Measurements from ENCODE around the gene LCMT1.
"Not testable (repeated sequence)": the region's sequence is repeated elsewhere in the genome, so short reads cannot be mapped to it uniquely, and the experiment has no call there.

Gene LCMT1

DNA sequence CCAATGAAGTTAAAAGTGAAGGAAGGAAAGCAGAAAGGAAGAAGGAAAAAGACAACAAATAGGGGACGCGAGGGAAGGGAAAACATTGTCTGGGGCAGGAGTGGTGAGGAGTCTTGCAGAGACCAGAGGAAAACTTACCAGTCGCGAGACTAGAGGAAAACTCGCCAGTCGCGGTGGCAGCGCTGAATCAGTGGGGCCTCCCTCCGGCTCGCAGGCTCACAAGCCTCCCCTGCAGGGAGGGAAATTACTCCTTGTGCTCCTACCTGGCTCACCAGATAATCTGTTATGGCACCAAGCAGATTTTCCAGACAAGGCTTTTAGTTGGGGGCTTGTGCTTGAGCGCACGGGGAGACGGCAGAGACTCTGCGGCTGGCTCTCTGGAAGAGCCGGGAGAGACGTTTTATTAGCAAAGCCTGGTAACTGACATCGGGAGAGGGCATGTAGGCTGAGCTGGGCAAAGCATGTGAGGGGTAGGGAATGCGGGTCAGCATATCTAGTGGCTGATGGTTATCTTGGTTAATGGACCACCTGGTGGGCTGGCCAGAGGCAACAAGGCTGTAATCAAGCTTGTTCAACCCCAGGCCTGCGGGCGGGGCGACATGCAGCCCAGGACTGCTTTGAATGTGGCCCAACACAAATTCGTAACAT, 37.1 kb downstream of the LCMT1 start:
- DNase-seq, result no peak

DNA sequence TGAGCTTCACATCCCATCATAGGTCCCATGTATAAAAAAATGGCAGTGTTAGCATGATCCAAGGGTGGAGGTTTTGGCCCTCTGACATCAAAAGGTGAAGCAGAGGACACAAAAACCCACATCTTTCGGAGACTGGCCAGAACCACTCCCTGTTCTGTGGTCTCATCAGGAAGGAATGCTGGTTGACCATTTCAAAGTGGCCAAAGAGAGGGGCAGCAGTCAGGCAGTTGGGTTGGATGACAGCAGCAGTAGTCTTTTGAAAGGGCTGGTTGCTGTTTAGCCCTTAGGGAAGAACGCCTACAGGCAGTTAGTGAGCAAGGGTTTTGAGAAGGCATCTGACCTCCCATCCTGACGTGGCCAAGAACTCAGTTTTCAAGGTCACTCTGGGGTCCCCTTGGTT, 40.5 kb downstream of the LCMT1 start:
- no peak for DNase-seq

DNA sequence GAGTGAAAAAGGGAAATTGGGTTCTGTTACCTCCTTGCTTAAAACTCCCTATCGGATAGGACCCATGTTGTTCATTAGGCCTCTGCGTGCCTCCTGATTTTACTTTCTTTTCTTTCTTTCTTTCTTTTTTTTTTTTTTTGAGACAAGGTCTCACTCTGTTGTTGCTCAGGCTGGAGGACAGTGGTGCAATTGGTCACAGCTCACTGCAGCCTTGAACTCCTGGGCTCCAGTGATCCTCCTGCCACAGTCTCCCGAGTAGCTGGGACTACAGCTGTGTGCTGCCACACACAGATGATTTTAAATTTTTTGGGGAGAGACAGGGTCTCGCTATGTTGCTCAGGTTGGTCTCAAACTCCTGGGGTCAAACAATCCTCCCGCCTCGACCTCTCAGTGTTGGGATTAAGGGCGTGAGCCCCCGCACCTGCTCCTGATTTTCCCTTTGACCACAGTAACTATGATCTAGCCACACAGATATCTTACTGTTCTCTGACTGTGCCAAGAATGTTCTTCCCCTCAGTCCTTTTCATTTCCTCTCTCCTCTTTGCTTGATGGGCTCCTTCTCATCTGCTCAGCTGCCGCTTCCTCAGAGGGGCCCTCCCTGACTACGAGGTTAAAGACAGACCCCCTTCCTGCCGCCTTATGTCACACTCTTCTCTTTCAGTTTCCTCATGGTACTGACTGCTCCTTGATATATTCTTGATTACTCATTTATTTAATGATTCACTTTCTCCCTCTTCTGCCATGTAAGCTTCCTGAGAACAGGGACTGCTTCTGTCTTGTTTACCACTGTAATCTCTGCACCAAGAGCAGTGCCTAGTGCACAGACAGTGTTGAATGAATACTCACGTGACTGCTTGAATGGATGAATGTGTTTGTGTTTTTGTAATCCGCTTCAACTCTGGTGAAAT, 44.3 kb downstream of the LCMT1 start:
- peak in 1 of 2 donors; percentile 5 for DNase-seq

DNA sequence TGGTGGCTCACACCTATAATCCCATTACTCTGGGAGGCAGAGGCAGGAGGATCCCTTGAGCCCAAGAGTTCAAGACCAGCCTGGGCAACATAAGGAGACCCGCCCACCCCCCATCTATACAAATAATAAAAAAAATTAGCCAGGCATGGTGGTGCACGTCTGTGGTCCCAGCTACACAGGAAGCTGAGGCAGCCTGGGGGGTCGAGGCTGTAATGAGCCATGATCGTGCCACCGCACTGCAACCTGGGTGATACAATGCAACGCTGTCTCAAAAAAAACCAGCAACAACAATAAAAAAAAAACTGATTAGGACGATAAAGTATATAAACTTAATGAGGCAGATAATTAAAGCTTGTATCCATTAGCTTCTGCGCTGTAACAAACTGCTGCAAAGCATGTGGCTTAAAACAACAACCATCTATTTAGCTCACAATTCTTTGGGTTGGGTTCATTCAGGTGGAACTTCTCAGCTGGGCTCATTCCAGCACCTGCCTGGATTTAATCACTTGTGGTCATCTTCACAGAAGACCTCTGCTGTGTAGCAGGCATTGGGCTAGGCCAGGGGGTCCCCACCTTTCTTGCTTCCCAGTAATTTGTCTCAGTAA, 45.8 kb downstream of the LCMT1 start:
- DNase-seq, result no peak

DNA sequence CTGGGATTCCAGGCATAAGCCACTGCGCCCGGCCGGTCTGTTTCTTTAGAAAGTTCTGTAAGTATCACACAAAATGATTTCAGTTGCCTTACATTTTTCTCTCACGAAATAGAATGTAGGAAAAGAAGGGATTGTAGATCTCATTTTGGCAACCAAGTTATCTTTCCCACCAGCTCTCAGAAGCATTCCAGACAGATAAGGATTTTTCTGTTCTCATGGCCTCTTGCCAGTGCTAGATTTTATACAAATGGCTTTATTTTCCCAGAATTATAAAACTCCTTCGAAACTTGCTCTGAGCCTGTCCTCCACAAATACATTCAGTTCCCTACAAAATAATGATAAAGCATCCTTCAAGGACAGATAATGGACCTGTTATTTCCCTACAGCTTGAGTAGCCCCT, 46.9 kb downstream of the LCMT1 start:
- DNase-seq, result no peak

DNA sequence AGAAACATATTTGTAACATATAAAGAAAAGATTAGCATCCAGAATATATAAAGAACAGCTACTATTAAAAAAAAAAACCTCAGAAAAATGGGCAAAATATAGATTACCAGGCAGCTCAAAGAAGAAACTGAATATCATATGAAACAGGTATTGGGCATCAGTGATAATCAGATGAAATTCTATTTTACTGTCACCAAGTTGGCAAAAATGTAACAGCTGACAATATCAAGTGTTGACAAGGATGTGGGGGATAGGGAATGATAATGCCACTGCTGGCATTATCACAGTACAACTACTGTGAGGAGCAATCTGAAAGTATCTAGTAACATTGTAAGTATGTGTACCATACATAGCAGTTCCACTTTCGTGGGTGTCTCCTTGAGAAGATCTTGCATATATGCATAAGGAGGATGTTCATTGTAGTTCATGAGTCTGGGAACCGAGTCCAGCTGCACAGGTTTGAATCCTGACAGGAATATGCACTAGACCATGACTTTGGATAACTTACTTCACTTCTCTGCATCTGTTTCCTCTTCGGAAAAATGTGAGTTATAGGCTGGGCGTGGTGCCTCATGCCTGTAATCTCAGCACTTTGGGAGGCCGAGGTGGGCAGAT, 50.3 kb downstream of the LCMT1 start:
- no peak for DNase-seq

DNA sequence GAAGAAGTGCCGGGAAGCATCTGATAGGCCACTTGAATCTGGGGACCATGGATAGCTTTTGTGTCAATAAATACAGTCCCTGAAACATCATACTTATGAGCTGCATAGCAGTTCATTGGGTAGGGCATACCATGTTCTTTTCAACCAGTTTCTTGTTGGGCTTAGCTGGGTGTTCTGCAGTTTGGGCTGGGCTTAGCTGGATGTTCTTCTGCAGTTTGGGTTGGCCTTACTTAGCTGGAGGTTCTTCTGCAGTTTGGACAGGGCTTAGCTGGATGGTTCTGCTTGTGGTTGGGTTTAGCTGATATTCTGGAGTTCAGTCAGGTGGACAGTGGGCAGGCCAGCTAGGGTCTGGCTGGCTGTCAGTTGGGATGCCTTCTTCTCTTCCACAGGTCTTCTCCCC, 52.1 kb downstream of the LCMT1 start:
- DNase-seq, result no peak

DNA sequence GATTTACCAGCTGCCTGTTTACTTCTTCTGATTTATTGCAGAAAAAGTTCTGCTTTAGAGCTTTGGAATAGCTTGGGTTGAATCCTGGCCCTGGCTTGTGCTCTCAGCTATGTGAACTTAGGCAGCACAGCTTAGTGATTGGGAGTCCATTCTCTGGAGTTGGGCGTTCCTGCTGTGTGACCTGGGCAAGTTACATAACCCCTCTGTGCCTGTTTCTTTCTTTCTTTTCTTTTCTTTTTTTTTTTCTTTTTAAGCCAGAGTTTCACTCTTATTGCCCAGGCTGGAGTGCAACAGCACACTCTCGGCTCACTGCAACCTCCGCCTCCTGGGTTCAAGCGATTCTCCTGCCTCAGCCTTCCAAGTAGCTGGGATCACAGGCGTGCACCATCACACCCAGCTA, 53.7 kb downstream of the LCMT1 start:
- DNase-seq, result no peak

DNA sequence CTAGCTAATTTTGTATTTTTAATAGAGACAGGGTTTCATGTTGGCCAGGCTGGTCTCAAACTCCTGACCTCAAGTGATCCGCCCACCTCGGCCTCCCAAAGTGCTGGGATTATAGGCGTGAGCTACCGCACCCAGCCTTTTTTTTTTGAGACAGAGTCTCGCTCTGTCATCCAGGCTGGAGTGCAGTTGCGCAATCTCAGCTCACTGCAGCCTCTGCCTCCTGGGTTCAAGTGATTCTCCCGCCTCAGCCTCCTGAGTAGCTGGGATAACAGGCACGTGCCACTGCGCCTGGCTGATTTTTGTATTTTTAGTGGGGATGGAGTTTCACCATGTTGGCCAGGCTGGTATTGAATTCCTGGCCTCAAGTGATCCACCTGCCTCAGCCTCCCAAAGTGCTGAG, 56.4 kb downstream of the LCMT1 start:
- DNase-seq, result not testable (repeated sequence)

DNA sequence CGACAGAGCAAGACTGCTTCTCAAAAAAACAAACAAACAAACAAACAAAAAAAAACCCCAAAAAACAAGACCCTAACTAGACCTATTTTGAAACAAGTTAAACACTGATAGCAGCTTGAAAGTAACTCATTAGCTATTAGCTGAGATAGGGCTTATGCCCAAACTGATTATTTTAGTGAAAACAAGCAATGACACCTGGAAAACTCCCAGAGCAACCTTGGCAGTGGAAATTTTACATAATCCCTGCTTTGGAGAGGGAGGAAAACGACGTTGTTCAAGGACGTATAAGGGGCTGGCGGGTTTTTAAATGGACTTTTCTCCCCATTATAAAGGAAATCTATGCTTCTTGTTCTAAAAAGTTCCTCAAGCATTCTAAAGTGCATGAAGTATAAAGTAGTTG, 59.8 kb downstream of the LCMT1 start:
- DNase-seq, result no peak

DNA sequence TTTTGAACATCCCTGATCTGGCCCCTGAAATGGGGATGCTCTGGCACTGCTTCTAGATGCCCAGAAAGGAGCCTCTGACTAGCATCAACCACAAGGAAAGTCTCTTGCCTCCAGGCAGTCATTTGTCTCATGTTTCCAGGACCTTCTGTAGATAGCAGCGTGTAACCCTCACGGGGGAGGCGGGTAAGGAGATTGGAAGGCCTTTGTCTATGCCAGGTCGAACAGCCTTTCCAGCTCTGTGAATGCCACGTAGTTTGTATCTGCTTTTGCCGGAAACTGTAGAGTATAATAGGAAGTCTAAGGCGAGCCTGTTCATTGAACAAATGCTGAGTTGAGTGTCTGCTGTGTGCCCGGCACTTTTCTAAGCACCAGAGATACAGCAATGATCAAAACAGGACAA, 61.3 kb downstream of the LCMT1 start:
- no peak for DNase-seq

DNA sequence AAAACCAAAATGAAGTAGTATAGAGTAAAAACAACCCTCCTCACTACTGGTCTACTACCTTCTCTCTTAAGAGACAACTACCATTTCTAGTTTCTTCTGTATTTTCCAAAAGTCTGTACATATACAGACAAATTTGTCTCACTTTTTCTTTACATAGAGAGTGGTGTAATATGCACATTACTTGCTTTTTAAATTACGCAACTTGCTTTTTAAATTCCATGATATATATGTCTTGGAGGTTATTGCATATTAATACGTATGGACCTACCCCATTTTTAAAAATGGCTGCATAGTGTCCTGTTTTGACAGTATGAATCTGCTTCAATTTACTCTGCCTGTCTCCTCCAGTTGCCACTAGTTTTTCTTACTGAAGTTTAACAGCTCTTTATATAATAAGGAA, 62.7 kb downstream of the LCMT1 start:
- no peak for DNase-seq

DNA sequence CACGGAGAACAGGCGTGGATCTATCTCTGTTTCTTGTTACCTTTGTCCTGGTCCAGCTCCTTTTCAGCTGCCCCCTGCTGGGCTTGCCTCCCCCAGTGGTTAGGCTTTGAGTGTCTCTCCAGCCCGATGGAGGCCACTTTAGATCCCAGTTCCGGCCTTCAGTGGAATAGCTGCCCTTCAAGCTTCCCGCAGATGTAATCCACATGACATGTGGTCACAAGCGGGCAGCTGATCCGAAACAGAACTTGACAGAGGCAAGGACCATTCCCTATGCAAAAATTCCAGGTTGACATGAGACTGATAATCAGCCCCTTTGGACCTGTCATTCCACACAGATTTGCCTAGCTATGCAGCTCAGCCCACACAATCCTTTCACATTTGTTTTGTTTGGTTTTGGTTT, 64.6 kb downstream of the LCMT1 start:
- DNase-seq, result no peak

DNA sequence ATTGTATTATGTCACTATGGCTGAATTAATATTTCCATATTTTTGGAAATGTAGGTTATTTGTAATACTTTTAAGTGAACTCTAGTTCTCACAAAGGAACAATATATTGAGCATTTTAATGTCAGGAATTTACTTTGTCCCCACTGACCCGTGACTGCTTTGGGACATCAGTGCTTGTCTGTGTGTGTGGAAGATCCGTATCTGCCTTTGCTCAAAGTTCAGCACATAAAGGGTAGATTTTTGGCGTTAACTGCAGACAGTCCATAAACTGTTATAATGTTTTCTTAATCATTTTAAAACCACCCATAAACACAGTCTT, 65.9 kb downstream of the LCMT1 start:
- no peak for DNase-seq

DNA sequence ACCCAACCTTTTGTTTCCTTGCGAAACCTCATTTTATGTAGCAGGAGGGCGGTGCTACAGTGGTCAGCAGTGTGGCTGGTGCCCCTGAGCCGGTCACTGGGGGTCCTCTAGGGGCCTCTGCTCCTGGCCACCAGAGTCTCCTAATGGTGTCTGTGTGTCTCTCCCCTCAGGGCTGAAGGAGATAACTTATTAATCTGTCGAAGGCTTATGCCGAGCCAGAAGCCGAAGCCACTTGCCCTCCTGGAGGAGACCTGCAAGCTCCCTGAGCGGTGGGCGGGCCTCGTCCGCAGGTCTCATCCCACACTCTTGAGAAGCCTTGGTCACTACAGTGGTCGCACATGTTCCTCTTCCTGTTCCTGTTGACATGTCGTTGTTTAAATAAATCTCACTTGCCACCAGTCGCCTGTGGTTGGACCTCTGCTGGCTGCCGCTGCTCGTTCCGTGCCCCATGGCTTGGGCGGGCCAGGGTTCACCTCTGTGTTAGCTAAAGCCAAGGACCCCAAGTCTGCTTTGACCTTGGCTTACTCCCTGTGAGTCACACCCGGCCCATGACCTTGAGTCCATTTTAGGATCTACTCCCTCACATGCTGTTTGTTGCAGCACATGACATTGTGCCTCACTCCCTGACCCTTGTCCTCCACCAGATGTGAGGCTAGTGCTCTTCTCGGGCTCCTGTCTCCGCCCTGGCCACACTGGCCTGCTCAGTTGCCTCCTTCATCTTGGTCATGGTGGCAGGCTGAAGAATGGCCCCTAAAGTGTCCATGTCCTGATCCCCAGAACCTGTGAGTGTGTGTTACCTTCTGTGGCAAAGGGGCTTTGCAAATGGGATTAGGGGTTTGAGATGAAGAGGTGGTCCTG, 66.5 kb downstream of the LCMT1 start:
- DNase-seq, result no peak

DNA sequence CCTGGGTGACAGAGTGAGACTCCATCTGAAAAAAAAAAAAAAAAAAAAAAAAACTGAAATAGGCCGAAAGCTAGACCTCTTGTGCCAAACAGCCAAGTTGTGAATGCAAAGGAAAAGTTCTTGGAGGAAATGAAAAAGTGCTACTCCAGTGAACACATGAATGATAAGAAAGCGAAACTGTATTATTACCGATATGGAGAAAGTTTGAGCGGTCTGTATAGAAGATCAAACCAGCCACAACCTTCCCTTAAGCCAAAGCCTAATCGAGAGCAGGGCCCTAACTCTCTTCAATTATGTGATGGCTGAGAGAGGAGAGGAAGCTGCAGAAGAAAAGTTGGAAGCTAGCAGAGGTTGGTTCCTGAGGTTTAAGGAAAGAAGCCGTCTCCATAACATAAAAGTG, 69.7 kb downstream of the LCMT1 start:
- not testable (repeated sequence) for DNase-seq

DNA sequence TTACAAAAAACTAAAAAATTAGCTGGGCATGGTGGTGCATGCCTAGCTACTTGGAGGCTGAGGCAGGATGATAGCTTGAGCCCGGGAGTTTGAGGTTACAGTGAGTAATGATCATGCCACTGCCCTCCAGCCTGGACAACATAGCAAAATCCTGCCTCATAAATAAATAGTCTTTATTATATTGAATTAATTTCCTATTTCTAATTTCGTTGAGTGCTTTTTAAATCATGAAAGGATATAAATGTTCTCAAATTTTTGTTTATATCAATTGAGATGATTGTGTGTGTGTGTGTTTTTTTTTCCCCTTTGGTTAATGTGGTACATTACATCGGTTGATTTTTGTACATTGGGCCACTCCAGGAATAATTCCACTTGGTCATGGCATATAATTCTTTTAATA, 73.2 kb downstream of the LCMT1 start:
- DNase-seq, result no peak

DNA sequence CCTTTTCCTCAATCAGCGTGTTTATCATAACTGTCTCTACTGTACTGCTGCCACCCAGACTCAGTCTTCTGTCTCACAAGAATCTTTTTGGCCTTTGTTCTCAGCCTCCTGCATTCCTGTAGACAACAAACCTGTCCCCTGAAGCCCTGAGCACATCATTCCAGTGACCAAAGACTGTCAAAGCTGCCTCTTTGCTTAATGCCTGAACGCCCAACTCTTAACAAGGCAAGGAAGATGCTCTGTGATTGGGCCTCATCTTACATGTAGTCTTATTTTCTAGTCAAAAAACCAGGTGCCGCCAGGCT, 75.9 kb downstream of the LCMT1 start:
- DNase-seq, result no peak

DNA sequence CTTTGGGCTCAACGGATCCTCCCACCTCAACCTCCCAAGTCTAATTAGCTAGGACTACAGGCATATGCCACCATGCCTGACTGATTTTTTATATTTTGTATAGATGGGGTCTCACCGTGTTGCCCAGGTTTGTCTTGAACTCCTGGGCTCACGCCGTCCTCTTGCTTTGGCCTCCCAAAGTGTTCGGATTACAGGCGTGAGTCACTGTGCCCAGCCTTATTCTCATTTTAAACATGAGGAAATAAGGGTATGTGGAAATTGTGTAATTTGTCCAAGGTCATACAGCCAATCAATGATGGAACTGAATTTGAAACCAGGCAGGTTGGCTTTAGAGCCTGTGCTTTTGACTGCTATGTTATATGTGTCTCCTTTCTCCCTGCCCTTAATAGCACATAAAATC, 77.8 kb downstream of the LCMT1 start:
- DNase-seq, result no peak

DNA sequence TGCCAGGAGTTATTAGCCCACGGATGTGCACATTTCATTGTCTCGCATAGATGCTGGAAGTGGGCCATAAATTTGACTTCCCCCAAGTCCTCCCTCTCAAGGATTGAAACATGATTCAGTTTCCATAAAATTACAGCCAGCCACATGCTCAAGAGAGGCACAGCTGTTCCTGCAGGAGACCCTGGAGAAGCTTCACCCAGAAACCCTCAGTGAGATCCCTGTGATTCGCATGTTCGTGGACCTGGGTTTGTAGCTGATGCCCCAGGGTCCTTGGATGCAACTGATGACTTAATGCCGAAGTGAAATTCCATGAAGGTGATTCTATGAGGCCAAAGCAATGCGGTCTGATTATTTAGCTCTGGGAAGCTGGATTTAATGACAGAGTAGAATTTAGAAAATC, 80.6 kb downstream of the LCMT1 start:
- no peak for DNase-seq

DNA sequence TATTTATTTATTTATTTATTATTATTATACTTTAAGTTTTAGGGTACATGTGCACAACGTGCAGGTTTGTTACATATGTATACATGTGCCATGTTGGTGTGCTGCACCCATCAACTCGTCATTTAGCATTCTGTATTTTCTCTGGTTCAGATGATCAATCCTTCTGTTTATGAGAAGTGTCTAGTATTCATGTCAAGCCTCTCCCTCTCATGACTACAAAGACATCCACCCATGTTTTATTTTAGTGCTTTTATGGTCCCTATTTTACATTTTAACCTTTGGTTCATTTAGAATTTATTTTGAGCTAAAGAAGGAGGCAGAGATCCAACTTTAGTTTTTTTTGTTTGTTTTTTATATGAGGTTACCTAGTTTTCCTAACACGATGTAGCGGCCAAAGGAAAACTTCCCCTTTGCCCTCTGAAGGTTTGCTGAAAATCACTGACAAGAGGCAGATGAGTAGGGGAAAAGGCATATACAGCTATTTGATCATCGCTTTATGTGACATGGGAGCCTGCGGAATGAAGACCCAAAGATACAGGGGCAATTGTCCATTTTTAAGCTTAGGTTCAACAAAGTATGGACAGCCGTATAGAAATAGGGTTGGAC, 82.8 kb downstream of the LCMT1 start:
- no peak for DNase-seq

DNA sequence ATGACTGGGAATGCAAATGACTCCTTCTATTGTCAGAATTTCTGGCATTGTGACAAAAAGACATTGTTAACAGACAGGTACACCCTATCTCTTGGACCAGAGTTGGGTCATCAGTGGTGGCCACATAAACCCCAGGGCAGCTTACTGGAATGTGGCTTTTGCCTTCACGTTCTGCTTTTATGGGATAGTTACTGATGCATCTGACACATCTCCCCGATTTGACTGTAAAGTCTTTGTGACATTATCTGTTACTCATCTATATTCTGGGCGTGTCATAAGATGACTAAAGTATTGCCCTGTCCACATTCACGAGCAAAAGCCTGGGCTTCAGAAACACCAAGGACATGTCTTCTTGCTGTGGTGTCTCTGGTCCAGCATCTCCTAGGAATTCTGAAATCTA, 86.5 kb downstream of the LCMT1 start:
- no peak for DNase-seq

DNA sequence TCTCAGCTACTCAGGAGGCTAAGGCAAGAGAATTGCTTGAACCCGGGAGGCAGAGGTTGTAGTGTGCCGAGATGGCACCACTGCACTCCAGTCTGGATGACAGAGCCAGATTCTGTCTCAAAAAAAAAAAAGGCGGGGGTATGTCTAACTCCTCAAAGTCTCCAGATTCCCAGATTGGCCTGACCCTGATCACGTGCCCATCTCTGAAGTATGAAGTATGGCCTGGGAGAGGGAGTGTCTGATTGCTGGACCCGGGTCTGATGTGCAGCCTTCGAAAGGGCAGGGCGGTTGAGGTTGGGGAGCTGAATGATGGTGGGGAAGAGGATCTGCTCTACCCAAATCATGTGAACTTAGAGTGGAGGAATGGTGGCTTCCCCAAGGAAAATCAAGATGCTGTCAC, 87.9 kb downstream of the LCMT1 start:
- DNase-seq, result no peak
